Anterior cingulate cortex (tissue), 58 donors: Measurements from ENCODE around the gene MAGIX.

Experiments
- DNase-seq, 58 donors: peaks; one replicate each; lab custom pipeline; 2025; lab: John Stamatoyannopoulos, UW

Gene MAGIX

GRCh38 chrX:49202022-49202421 is 39.5 kb downstream of the MAGIX start:
- no peak for DNase-seq

GRCh38 chrX:49203536-49203935 is 41.0 kb downstream of the MAGIX start:
- peak in 8 of 58 donors; percentile 1 to 40 (median 9) for DNase-seq

GRCh38 chrX:49204017-49204416 is 41.5 kb downstream of the MAGIX start:
- DNase-seq: no peak

GRCh38 chrX:49204709-49205108 is 42.2 kb downstream of the MAGIX start:
- DNase-seq: peak in 16 of 58 donors; percentile 0 to 38 (median 16)

GRCh38 chrX:49205443-49205842 is 42.9 kb downstream of the MAGIX start:
- DNase-seq: no peak

- DNase-seq: no peak
Measured at GRCh38 chrX:49206543-49206942, 44.0 kb downstream of the MAGIX start.

- no peak for DNase-seq
Measured at GRCh38 chrX:49208399-49208798, 45.8 kb downstream of the MAGIX start.

GRCh38 chrX:49209434-49210251 is 47.1 kb downstream of the MAGIX start:
- peak in 27 of 58 donors; percentile 1 to 63 (median 25) for DNase-seq

GRCh38 chrX:49210406-49210805 is 47.8 kb downstream of the MAGIX start:
- no peak for DNase-seq

- DNase-seq: no peak
Measured at GRCh38 chrX:49211074-49211473, 48.5 kb downstream of the MAGIX start.

- DNase-seq: no peak
Measured at GRCh38 chrX:49212209-49212608, 49.7 kb downstream of the MAGIX start.

GRCh38 chrX:49212861-49213260 is 50.3 kb downstream of the MAGIX start:
- no peak for DNase-seq

GRCh38 chrX:49214416-49214815 is 51.9 kb downstream of the MAGIX start:
- DNase-seq: no peak

GRCh38 chrX:49214996-49215526 is 52.5 kb downstream of the MAGIX start:
- no peak for DNase-seq
